ENCODE data around the gene FAM3B.

FAM3B gene

GRCh38 chr21:41319273-41319672 lies 2.7 kb downstream of the FAM3B start:
- DNase-seq (ENCODE audit: low spot score) = no peak

DNA sequence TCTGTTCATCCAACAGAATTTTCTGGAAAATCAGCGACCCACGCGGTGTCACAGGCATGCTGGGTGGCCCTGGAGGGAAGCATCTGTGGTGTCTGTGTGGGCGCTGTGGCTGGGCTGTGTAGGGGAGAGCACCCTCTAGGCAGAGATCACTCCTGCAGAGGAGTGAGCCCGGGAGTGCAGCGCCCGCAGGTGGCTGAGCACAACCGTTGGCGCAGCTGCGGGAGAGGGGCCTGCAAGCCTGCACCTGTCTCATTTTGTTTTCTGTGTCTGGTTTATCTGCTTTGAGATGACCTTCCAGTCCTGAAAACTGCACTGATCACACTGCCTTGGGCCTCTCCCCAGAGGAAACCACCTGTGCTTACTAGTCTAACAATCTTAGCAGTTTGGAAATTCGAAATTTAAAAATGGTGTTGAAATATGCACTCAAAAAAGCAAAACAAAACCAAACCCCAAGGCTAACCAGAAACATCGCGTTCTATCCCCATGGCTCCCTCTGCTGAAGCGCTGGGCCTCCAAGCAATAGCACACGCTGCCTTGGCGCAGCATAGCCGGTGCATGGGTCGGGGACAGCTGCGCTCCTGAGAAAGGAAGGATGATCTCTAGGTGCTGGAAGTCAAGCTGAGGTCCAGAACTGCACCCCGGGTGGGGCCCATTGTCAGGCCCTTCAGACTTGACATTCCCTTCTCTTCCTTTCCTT lies 4.8 kb downstream of the FAM3B start:
- no peak for DNase-seq (ENCODE audit: low spot score)

- DNase-seq (ENCODE audit: low spot score) = no peak
Measured at GRCh38 chr21:41321908-41322495, 5.4 kb downstream of the FAM3B start.

GRCh38 chr21:41322496-41323382 lies 6.1 kb downstream of the FAM3B start:
- no peak for DNase-seq (ENCODE audit: low spot score)

- no peak for DNase-seq (ENCODE audit: low spot score)
Measured at GRCh38 chr21:41325138-41325912, 8.7 kb downstream of the FAM3B start.

GRCh38 chr21:41326414-41327080 lies 9.9 kb downstream of the FAM3B start:
- no peak for DNase-seq (ENCODE audit: low spot score)

DNA sequence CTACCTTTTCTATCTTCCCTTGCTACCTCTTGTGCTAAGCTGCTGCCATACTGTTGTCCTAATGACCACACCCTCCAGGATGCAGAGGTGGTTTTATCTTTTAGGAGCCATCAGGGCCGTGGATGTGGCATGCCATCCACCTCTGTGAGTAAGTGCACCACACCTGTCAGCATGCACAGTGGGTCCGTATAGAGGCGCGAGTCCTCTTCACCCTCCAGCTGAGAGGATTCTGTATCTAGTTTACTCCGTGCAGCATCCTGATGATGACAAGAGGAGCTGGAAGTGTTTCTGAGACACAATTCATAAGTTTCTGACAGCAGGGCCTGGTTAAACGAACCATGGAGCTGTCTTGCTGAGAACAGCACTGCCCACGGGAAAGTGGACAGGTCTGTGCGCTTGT lies 11.2 kb downstream of the FAM3B start:
- no peak for DNase-seq (ENCODE audit: low spot score)

GRCh38 chr21:41328660-41329607 lies 12.3 kb downstream of the FAM3B start:
- DNase-seq (ENCODE audit: low spot score) = no peak

DNA sequence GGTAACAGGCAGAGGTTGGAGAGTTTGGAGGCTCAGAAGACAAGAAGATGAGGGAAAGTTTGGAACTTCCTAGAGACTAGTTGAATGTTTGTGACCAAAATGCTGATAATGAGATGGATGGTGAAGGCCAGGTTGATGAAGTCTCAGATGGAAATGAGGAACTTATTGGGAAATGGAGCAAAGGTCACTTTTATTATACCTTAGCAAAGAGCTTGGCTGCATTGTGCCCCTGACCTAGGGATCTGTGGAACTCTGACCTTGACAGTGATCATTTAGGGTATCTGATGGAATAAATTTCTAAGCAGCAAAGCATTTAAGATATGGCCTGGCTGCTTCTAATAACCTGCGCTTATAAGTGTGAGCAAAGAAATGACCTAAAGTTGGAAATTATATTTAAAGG lies 17.2 kb downstream of the FAM3B start:
- no peak for DNase-seq (ENCODE audit: low spot score)

DNA sequence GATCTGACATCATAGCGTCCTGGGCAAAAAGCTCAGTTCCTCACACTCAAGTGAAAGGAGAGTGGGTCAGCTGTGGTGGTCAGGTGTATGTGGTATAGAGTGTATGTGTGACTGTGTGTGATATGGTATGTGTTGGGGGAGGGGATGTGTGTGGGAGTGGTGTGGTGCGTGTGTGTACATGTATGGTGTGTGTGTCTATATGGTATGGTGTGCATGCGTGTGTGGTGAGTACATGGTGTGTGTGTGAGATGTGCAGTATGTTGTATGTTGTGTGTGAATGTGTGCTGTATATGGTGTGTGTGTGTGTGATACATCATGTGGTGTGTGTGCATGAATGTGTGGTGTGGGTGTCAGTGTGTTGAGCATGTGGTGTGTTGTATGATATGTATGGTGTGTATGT lies 20.9 kb downstream of the FAM3B start:
- DNase-seq (ENCODE audit: low spot score) = no peak

GRCh38 chr21:41338455-41338854 lies 21.9 kb downstream of the FAM3B start:
- DNase-seq (ENCODE audit: low spot score) = no peak

DNA sequence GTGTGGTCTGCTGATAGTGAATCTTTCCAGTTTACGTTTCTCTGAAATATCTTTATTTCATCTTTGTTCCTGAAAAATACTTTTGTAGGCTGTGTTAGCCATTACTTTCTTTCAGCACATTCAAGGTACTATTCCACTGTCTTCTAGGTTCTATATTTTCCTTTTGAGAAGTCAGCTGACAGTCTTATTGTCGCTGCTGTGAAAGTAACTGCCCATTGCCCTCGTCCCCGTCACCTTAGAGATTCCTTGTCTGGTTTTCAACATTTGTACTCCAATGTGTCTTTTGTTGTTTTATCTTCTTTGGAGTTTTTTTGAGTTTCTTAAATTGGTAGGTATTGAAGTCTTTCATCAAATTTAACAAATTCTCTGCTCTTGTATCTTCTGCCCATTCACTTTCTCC lies 25.4 kb downstream of the FAM3B start:
- DNase-seq (ENCODE audit: low spot score) = no peak

GRCh38 chr21:41344146-41344545 lies 27.5 kb downstream of the FAM3B start:
- DNase-seq (ENCODE audit: low spot score) = no peak

DNA sequence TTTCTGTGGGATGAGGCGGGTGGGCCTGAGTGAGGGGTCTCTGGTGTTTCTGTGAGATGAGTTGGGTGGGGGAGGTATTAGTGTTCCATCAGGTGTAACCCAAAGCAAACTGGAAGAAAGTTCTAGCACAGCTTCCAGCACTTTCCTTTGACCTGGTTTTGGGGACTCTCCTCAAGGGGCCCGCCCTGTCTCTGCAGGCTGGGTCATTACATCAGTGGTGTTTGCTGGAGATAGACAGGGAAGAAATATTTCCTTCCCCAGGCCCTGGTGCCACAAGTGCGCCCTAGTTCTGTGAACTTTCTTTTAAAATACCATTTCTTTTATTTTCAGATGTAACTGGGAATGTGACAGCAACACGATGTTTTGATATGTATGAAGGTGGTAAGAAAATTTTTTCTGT lies 28.8 kb downstream of the FAM3B start:
- DNase-seq (ENCODE audit: low spot score) = no peak

- DNase-seq (ENCODE audit: low spot score) = no peak
Measured at GRCh38 chr21:41345934-41346685, 29.5 kb downstream of the FAM3B start.

DNA sequence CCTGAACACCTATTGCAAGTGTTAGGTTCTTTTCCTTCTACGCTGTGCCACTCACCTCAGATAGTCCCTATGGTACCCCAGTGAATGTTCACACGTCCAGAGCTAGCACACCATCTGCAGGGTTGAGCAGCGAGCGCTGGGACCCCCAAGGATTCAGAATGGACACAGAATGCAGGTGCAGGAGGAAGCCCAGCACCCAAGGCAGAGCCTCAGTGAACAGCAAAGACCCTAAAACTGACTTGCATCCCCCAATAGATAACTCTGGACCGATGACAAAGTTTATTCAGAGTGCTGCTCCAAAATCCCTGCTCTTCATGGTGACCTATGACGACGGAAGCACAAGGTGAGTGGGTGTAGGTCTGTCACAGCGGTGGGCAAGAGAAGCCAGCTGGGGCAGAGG lies 30.2 kb downstream of the FAM3B start:
- no peak for DNase-seq (ENCODE audit: low spot score)

GRCh38 chr21:41348434-41348833 lies 31.8 kb downstream of the FAM3B start:
- DNase-seq (ENCODE audit: low spot score) = no peak

DNA sequence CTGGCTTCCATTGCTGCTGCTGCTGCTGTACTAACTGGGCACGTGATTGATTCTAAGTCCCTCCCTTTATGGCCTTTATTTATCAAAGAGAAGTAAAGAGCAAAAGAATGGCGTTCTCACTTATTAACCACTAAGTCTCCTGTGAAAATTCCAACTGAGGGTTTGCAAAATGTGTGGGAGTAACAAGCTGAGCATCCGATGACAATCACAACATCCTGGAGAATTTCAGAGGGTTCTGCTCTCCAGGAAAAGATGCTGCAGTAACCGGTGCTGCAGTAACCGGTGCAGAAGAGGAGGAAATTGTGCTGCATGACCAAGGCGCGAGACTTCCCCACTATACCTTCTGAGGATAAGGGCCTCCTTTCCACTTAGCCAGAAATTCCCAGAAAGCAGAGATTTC lies 32.5 kb downstream of the FAM3B start:
- DNase-seq (ENCODE audit: low spot score) = no peak

- DNase-seq (ENCODE audit: low spot score) = no peak
Measured at GRCh38 chr21:41349619-41350390, 33.2 kb downstream of the FAM3B start.

All from pons (tissue), 1 donor.